ENCODE results near the gene FTCDNL1. TPM values are rescaled to one million over a fixed set of nuclear protein-coding genes. Genes with fewer than 3 reads are reported as not detected.

Gene FTCDNL1
- polyA plus RNA-seq, 4 donors, result 0.11 to 1.5 (median 0.95) TPM

- DNase-seq (ENCODE audit: low read depth in 4 of 4, low spot score in 3 of 4), result no peak
Observed at GRCh38 chr2:199744260-199744659, 106.7 kb downstream of the FTCDNL1 start.

GRCh38 chr2:199743415-199744120 is 107.4 kb downstream of the FTCDNL1 start:
- DNase-seq (ENCODE audit: low read depth in 4 of 4, low spot score in 3 of 4), result no peak

GRCh38 chr2:199742884-199743283 is 108.1 kb downstream of the FTCDNL1 start:
- DNase-seq (ENCODE audit: low read depth in 4 of 4, low spot score in 3 of 4), result no peak

GRCh38 chr2:199740111-199740428 is 110.9 kb downstream of the FTCDNL1 start:
- no peak for DNase-seq (ENCODE audit: low read depth in 4 of 4, low spot score in 3 of 4)

GRCh38 chr2:199739413-199740110 is 111.4 kb downstream of the FTCDNL1 start:
- DNase-seq (ENCODE audit: low read depth in 4 of 4, low spot score in 3 of 4), result peak in 2 of 4 donors; percentile 22 to 25

- DNase-seq (ENCODE audit: low read depth in 4 of 4, low spot score in 3 of 4), result no peak
Observed at GRCh38 chr2:199738727-199739412, 112.1 kb downstream of the FTCDNL1 start.

- DNase-seq (ENCODE audit: low read depth in 4 of 4, low spot score in 3 of 4), result no peak
Observed at GRCh38 chr2:199734651-199735050, 116.3 kb downstream of the FTCDNL1 start.

- no peak for DNase-seq (ENCODE audit: low read depth in 4 of 4, low spot score in 3 of 4)
Observed at GRCh38 chr2:199734011-199734410, 117.0 kb downstream of the FTCDNL1 start.

GRCh38 chr2:199727801-199728200 is 123.2 kb downstream of the FTCDNL1 start:
- DNase-seq (ENCODE audit: low read depth in 4 of 4, low spot score in 3 of 4), result no peak

- DNase-seq (ENCODE audit: low read depth in 4 of 4, low spot score in 3 of 4), result no peak
Observed at GRCh38 chr2:199727306-199727705, 123.7 kb downstream of the FTCDNL1 start.

- no peak for DNase-seq (ENCODE audit: low read depth in 4 of 4, low spot score in 3 of 4)
Observed at GRCh38 chr2:199718074-199718473, 132.9 kb downstream of the FTCDNL1 start.

- DNase-seq (ENCODE audit: low read depth in 4 of 4, low spot score in 3 of 4), result no peak
Observed at GRCh38 chr2:199717587-199717907, 133.4 kb downstream of the FTCDNL1 start.

- peak in 2 of 4 donors; percentile 22 to 42 for DNase-seq (ENCODE audit: low read depth in 4 of 4, low spot score in 3 of 4)
Observed at GRCh38 chr2:199716807-199717586, 134.0 kb downstream of the FTCDNL1 start.

- DNase-seq (ENCODE audit: low read depth in 4 of 4, low spot score in 3 of 4), result no peak
Observed at GRCh38 chr2:199713746-199714145, 137.2 kb downstream of the FTCDNL1 start.

- no peak for DNase-seq (ENCODE audit: low read depth in 4 of 4, low spot score in 3 of 4)
Observed at GRCh38 chr2:199710551-199710950, 140.4 kb downstream of the FTCDNL1 start.

Other genes starting within 250 kb of the FTCDNL1 start
- 10 to 100 TPM; 12.1 to 16.1 (median 13.7) TPM for gene C2orf69, start 60.1 kb upstream of the FTCDNL1 start, polyA plus RNA-seq (ENCODE audit: insufficient read length in 4 of 4)
- gene TYW5, start 104.3 kb upstream of the FTCDNL1 start, polyA plus RNA-seq (ENCODE audit: insufficient read length in 4 of 4), result 10 to 100 TPM in 3 of 4 donors, 1 to 10 TPM in 1; 9.8 to 19.9 (median 14.7) TPM
- 10 to 100 TPM; 23.8 to 34.9 (median 32.7) TPM for gene MAIP1, start 104.4 kb upstream of the FTCDNL1 start, polyA plus RNA-seq (ENCODE audit: insufficient read length in 4 of 4)

Measured in left renal pelvis (tissue), 4 donors.